A549 (cell line): ENCODE measurements around the gene UBE2E1. TPM values are rescaled to one million over a fixed set of nuclear protein-coding genes. Genes with fewer than 3 reads are reported as not detected.
A peak's percentile ranks its signal among the peaks of the same experiment; 100 is the strongest.

Source experiments
- ATAC-seq, 2 experiments: fragments of 200-7000 bp in 1 of 2; fragments of >200 bp in 1 of 2; cut with Nextera tagmentation in 1 of 2; cut with Tn5 transposase in 1 of 2; 3 replicates each; pipeline versions ENCODE4 v1.8.0 to v1.9.1; 2018 to 2020; ENCODE audit warnings: mild to moderate bottlenecking in 1 of 2, moderate library complexity in 1 of 2
- CTCF ChIA-PET: fragments of 300-600 bp; sonication (Branson Sonifier 250); formaldehyde crosslinking; extraction: SDS; loops from one replicate; lab custom pipeline; 2021; ENCODE audit warnings: antibody characterized with exemption, inconsistent platforms; lab: Yijun Ruan, JAX
- POLR2A ChIA-PET: fragments of 350-600 bp; formaldehyde crosslinking; extraction: SDS; loops from one replicate; lab custom pipeline; 2021; ENCODE audit warnings: antibody characterized with exemption, inconsistent platforms; lab: Yijun Ruan, JAX
- DNase-seq, 2 experiments: peaks; one replicate each; pipeline versions ENCODE4 v3.0.0 to v3.0.0-alpha.2; 2011 to 2016; ENCODE audit warnings: low read depth in 1 of 2, low spot score in 1 of 2
- FAIRE-seq: peaks from 2 replicates; lab custom pipeline; 2011; peaks lifted over from hg19 to GRCh38; lab: Jason Lieb, UNC
- H3K27ac ChIP-seq, 2 experiments: fragments of >200 bp; sonication (Bioruptor Twin); formaldehyde crosslinking; 3 replicates each; pipeline ENCODE4 v1.5.1; 2016 to 2017
- H3K4me1 ChIP-seq: fragments of >200 bp; sonication (Bioruptor Twin); formaldehyde crosslinking; 3 replicates; pipeline ENCODE4 v1.6.1; 2016
- H3K4me2 ChIP-seq: fragments of >200 bp; sonication (Bioruptor Twin); formaldehyde crosslinking; 3 replicates; pipeline ENCODE4 v1.6.1; 2016
- H3K4me3 ChIP-seq: fragments of >200 bp; sonication (Bioruptor Twin); formaldehyde crosslinking; 3 replicates; pipeline ENCODE4 v1.5.1; 2016
- H3K9me3 ChIP-seq: fragments of >200 bp; sonication (Bioruptor Twin); formaldehyde crosslinking; 3 replicates; pipeline ENCODE4 v1.6.1; 2016
- BCL3 ChIP-seq: fragments of >200 bp; sonication (Bioruptor Twin); formaldehyde crosslinking; IDR thresholded peaks from 3 replicates; pipeline ENCODE4 v1.6.1; 2016
- CEBPB ChIP-seq, 2 experiments: fragments of >200 bp in 1 of 2; sonication (Bioruptor Twin) in 1 of 2; formaldehyde crosslinking in 1 of 2; IDR thresholded peaks; 2 replicates each; pipeline ENCODE4 v1.6.1; 2012 to 2016
- CHD4 ChIP-seq: fragments of 200-600 bp; sonication (generic); IDR thresholded peaks from 2 replicates; pipeline ENCODE4 v1.6.1; 2016; ENCODE audit warnings: antibody characterized with exemption, mild to moderate bottlenecking, borderline replicate concordance
- CTCF ChIP-seq: fragments of >200 bp; sonication (Bioruptor Twin); formaldehyde crosslinking; IDR thresholded peaks from 3 replicates; pipeline ENCODE4 v1.5.1; 2016
- FOSL2 ChIP-seq, 2 experiments: fragments of 450-650 bp in 1 of 2; fragments of >200 bp in 1 of 2; sonication (Bioruptor Twin) in 1 of 2; formaldehyde crosslinking; IDR thresholded peaks; 2 replicates each; pipeline versions ENCODE4 v1.5.0 to v1.6.1; 2016 to 2020; ENCODE audit warnings: mild to moderate bottlenecking in 1 of 2, moderate library complexity in 1 of 2
- HES2 ChIP-seq: fragments of >200 bp; sonication (Bioruptor Twin); formaldehyde crosslinking; IDR thresholded peaks from 2 replicates; pipeline ENCODE4 v1.6.1; 2016
- HMGXB4 ChIP-seq: fragments of 250-450 bp; sonication (Bioruptor Pico); IDR thresholded peaks from 2 replicates; pipeline ENCODE4 v1.5.0; 2021; ENCODE audit warnings: mild to moderate bottlenecking, moderate library complexity, borderline replicate concordance
- JUNB ChIP-seq: fragments of >200 bp; sonication (Bioruptor Twin); formaldehyde crosslinking; IDR thresholded peaks from 2 replicates; pipeline ENCODE4 v1.6.1; 2016
- KDM5A ChIP-seq: fragments of 200-600 bp; sonication (generic); IDR thresholded peaks from 2 replicates; pipeline ENCODE4 v1.6.1; 2016; ENCODE audit warnings: antibody characterized with exemption, mild to moderate bottlenecking
- NPAS2 ChIP-seq: fragments of 250-450 bp; sonication (Bioruptor Pico); IDR thresholded peaks from 2 replicates; pipeline ENCODE4 v1.8.0; 2022; ENCODE audit warnings: mild to moderate bottlenecking, moderate library complexity, borderline replicate concordance
- POLR2AphosphoS2 ChIP-seq: conservative IDR thresholded peaks from 2 replicates; pipeline ENCODE4 v1.6.1; 2012; ENCODE audit warnings: low read length, improper control_type of control experiment, inconsistent platforms
- RFX5 ChIP-seq: fragments of 450-650 bp; IDR thresholded peaks from 2 replicates; pipeline ENCODE4 v1.7.1; 2014; ENCODE audit warnings: antibody characterized with exemption, mild to moderate bottlenecking, moderate library complexity
- SREBF2 ChIP-seq: fragments of 450-650 bp; IDR thresholded peaks from 2 replicates; pipeline ENCODE4 v1.6.1; 2014; ENCODE audit warnings: mild to moderate bottlenecking, moderate library complexity
- USF2 ChIP-seq: fragments of 450-650 bp; IDR thresholded peaks from 2 replicates; pipeline ENCODE4 v1.6.1; 2014; ENCODE audit warnings: antibody characterized with exemption
- ZC3H11A ChIP-seq: fragments of 450-650 bp; IDR thresholded peaks from 2 replicates; pipeline ENCODE4 v1.6.1; 2014; ENCODE audit warnings: antibody characterized with exemption, mild to moderate bottlenecking
- ZFP36 ChIP-seq: fragments of 450-650 bp; IDR thresholded peaks from 2 replicates; pipeline ENCODE4 v1.6.1; 2014; ENCODE audit warnings: borderline replicate concordance; ENCODE audit not compliant: partially characterized antibody
- ZNF302 ChIP-seq: fragments of 250-450 bp; sonication (Bioruptor Pico); IDR thresholded peaks from 2 replicates; pipeline ENCODE4 v1.9.0; 2021; ENCODE audit warnings: inconsistent platforms, mild to moderate bottlenecking, moderate library complexity
- ZSCAN20 ChIP-seq: fragments of 250-450 bp; sonication (Bioruptor Pico); IDR thresholded peaks from 2 replicates; pipeline ENCODE4 v1.8.0; 2022; ENCODE audit warnings: mild to moderate bottlenecking, moderate library complexity
- WGBS: methylation state at CpG from one replicate; pipeline ENCODE4 v1.1.6; 2017; ENCODE audit errors: missing lambda C conversion rate; 5-methylcytosine and 5-hydroxymethylcytosine counted together
- polyA plus RNA-seq, 4 experiments: library from polyadenylated mRNA; depleted of rRNA in 3 of 4; stranded (reverse); fragments of >200 nt; fragmentation: RNase III in 1 of 4; extraction: RNeasy Plus Mini Kit Qiagen cat#74134 plus additional on column Dnase treatment in 1 of 4; gene quantifications; 2 replicates in 3 of 4; 3 replicates in 1 of 4; pipeline ENCODE4 v1.2.3, GENCODE V29; 2011 to 2017

Gene UBE2E1
- polyA plus RNA-seq, 2 of the 4 experiments (the other 2 are of a cell fraction): 151 to 198 TPM

- ChIA-PET CTCF (interaction anchor here (1.0 kb wide), 1 partner anchor 54 kb away, joined by 3 read pairs; no protein-coding TSS in a partner anchor), POLR2A (interaction anchor here (0.7 to 4.3 kb wide), 2 partner anchors 8 to 12 kb away, joined by 8 to 49 read pairs; partner anchors contain the start of genes NKIRAS1 and RPL15)
- Histone ChIP-seq H3K4me1 (peaks cover 23% of the 10 kb centered on the region), H3K27ac (peak overlapping the region; percentile 8 to 45; a peak in 2 of 6 replicates), H3K9me3 (no peaks in the 10 kb centered on the region), H3K4me2 (peak overlapping the region; percentile 64), H3K4me3 (no peak overlapping the region)
- peak in 1 of 2 experiments; percentile 12; a peak in 1 of 6 replicates for ATAC-seq
- FAIRE-seq: no peak
- peak in 1 of 2 experiments; percentile 32 for DNase-seq
- no peak for TF ChIP-seq SREBF2
- TF ChIP-seq FOSL2 (IDR thresholded peaks at IDR 0.05): no peak
- peak; percentile 44; the same call in 1 of the 2 replicates for TF ChIP-seq FOSL2 (CRISPR knock-in tag; IDR thresholded peaks at IDR 0.05)
- TF ChIP-seq CEBPB (IDR thresholded peaks at IDR 0.05): no peak
- 40% methylated on average over 8 of the region's 8 CpGs for WGBS
Measured at GRCh38 chr3:23928524-23928923, 122.8 kb downstream of the UBE2E1 start.

GRCh38 chr3:23931597-23931996 is 125.8 kb downstream of the UBE2E1 start:
- ATAC-seq (no peak), FAIRE-seq (no peak), DNase-seq (no peak)
- 72% methylated on average over 3 of the region's 3 CpGs for WGBS
- no peaks in the 10 kb centered on the region for H3K9me3 ChIP-seq
- peaks cover 23% of the 10 kb centered on the region for H3K4me1 ChIP-seq
- no peak overlapping the region for H3K27ac ChIP-seq
- H3K4me3 ChIP-seq: no peak overlapping the region
- CTCF ChIA-PET: no interaction called here
- H3K4me2 ChIP-seq: no peak overlapping the region
- no peak for TF ChIP-seq ZC3H11A
- TF ChIP-seq BCL3: no peak
- no peak for TF ChIP-seq ZFP36
- TF ChIP-seq ZSCAN20 (CRISPR knock-in tag): no peak
- no peak for TF ChIP-seq ZNF302 (CRISPR knock-in tag)
- no peak for TF ChIP-seq CHD4
- no peak for TF ChIP-seq USF2
- no peak for TF ChIP-seq CTCF
- TF ChIP-seq HES2: no peak
- TF ChIP-seq RFX5: no peak
- TF ChIP-seq HMGXB4 (CRISPR knock-in tag): no peak
- no peak for TF ChIP-seq NPAS2
- no peak for TF ChIP-seq JUNB
- TF ChIP-seq KDM5A: no peak
- TF ChIP-seq POLR2AphosphoS2: no peak
- POLR2A ChIA-PET: no interaction called here
